GM19043 (cell line): ENCODE measurements around the gene ZFP28.

Experiments used
- ATAC-seq: cut with Tn5 transposase; IDR thresholded peaks from one replicate; pipeline ENCODE4 v1.9.1; 2021; ENCODE audit warnings: low read depth; ENCODE audit not compliant: unreplicated experiment

The ZFP28 gene

GRCh38 chr19:56538761-56539263, at the start of gene ZFP28:
Gene ZFP28, plus strand, starts transcription at chr19:56538948. Its CDS starts 71 bp downstream, at chr19:56539019.
- ATAC-seq, result peak; percentile 39

- no peak for ATAC-seq
These were observed 47.3 kb upstream of the ZFP28 start for GRCh38 chr19:56491399-56491798.

- no peak for ATAC-seq
These were observed 34.2 kb upstream of the ZFP28 start for GRCh38 chr19:56504581-56504980.

- no peak for ATAC-seq
These were observed 31.1 kb upstream of the ZFP28 start, which contains the start of gene ZNF471 for GRCh38 chr19:56507446-56508289. Gene ZNF471, plus strand, starts transcription at chr19:56507855. Its CDS starts 3,717 bp downstream, at chr19:56511572.

GRCh38 chr19:56508290-56508778, 30.4 kb upstream of the ZFP28 start:
- ATAC-seq, result no peak

GRCh38 chr19:56525214-56525860, 13.4 kb upstream of the ZFP28 start:
- no peak for ATAC-seq

GRCh38 chr19:56537442-56537841, 1.3 kb upstream of the ZFP28 start:
- no peak for ATAC-seq

GRCh38 chr19:56538254-56538760, 441 bp upstream of the ZFP28 start:
- peak; percentile 71 for ATAC-seq

- no peak for ATAC-seq
These were observed 5.0 kb downstream of the ZFP28 start for GRCh38 chr19:56543776-56544175.

GRCh38 chr19:56547535-56547934, 8.8 kb downstream of the ZFP28 start:
- ATAC-seq, result no peak

- no peak for ATAC-seq
These were observed 15.6 kb downstream of the ZFP28 start for GRCh38 chr19:56554272-56554869.

- no peak for ATAC-seq
These were observed 24.0 kb downstream of the ZFP28 start for GRCh38 chr19:56562766-56563165.

- ATAC-seq, result peak; percentile 15
These were observed 28.1 kb downstream of the ZFP28 start for GRCh38 chr19:56566904-56567273.

GRCh38 chr19:56567274-56568120, 28.7 kb downstream of the ZFP28 start, which contains the start of gene ZNF470:
Gene ZNF470, plus strand, starts transcription at chr19:56567468. Its CDS starts 2,844 bp downstream, at chr19:56570312.
- peak; percentile 99 for ATAC-seq

- ATAC-seq, result no peak
These were observed 33.8 kb downstream of the ZFP28 start for GRCh38 chr19:56572589-56572988.

- ATAC-seq, result no peak
These were observed 35.2 kb downstream of the ZFP28 start for GRCh38 chr19:56573914-56574313.

GRCh38 chr19:56577719-56578602, 39.2 kb downstream of the ZFP28 start:
- no peak for ATAC-seq

- ATAC-seq, result no peak
These were observed 55.7 kb downstream of the ZFP28 start for GRCh38 chr19:56594446-56594782.
